SK-N-SH (cell line): ENCODE results near the gene VWC2L. TPM values are rescaled to one million over a fixed set of nuclear protein-coding genes. Genes with fewer than 3 reads are reported as not detected.
A peak's percentile ranks its signal among the peaks of the same experiment; 100 is the strongest.

ENCODE experiments used
- CTCF ChIA-PET: fragments of 300-600, 350-600 bp; formaldehyde crosslinking; extraction: SDS; loops from one replicate; lab custom pipeline; 2021; lab: Yijun Ruan, JAX
- POLR2A ChIA-PET: fragments of 350-600 bp; sonication (Branson Sonifier 250); formaldehyde crosslinking; extraction: SDS; loops from one replicate; lab custom pipeline; 2020; ENCODE audit warnings: antibody characterized with exemption, inconsistent platforms; lab: Yijun Ruan, JAX
- DNase-seq: peaks from one replicate; pipeline ENCODE4 v3.0.0; 2012
- H2AFZ ChIP-seq: fragments of 200-600 bp; sonication (generic); 2 replicates; pipeline ENCODE4 v1.8.1; 2016; ENCODE audit warnings: antibody characterized with exemption, mild to moderate bottlenecking, low read depth
- H3F3A ChIP-seq: fragments of 200-600 bp; sonication (generic); replicated peaks from 2 replicates; pipeline ENCODE3; 2016; ENCODE audit warnings: antibody characterized with exemption, mild to moderate bottlenecking; ENCODE audit not compliant: insufficient read depth
- H3K27ac ChIP-seq, 2 experiments: fragments of 200-500 bp in 1 of 2; fragments of 200-600 bp in 1 of 2; sonication (Bioruptor generic) in 1 of 2; sonication (generic), shearing (Covaris generic) in 1 of 2; 2 replicates each; pipeline versions ENCODE4 v1.5.1 to v1.6.1; 2014 to 2016; ENCODE audit warnings: low read depth in 2 of 2, inconsistent platforms in 1 of 2, low read length in 1 of 2, mild to moderate bottlenecking in 1 of 2, mixed read lengths in 1 of 2
- H3K27me3 ChIP-seq: fragments of 200-600 bp; sonication (generic), shearing (Covaris generic); 2 replicates; pipeline ENCODE4 v1.6.1; 2016; ENCODE audit warnings: mixed run types; ENCODE audit not compliant: insufficient read depth
- H3K36me3 ChIP-seq, 2 experiments: fragments of 200-500 bp in 1 of 2; fragments of 200-600 bp in 1 of 2; sonication (Bioruptor generic) in 1 of 2; sonication (generic) in 1 of 2; replicated peaks in 1 of 2; 2 replicates each; pipeline versions ENCODE3 to v1.5.1; 2014 to 2016; ENCODE audit warnings: low read length in 1 of 2, mild to moderate bottlenecking in 1 of 2; ENCODE audit not compliant: insufficient read depth in 2 of 2, control insufficient read depth in 1 of 2
- H3K4me1 ChIP-seq, 2 experiments: fragments of 200-500 bp in 1 of 2; fragments of 200-600 bp in 1 of 2; sonication (Bioruptor generic) in 1 of 2; sonication (generic), shearing (Covaris generic) in 1 of 2; 2 replicates each; pipeline versions ENCODE4 v1.5.1 to v1.6.1; 2014 to 2016; ENCODE audit warnings: low read depth in 1 of 2, low read length in 1 of 2, mixed run types in 1 of 2; ENCODE audit not compliant: insufficient read depth in 2 of 2, control insufficient read depth in 1 of 2
- H3K4me2 ChIP-seq: fragments of 200-600 bp; sonication (generic), shearing (Covaris generic); 2 replicates; pipeline ENCODE4 v1.6.1; 2017; ENCODE audit warnings: mixed run types
- H3K4me3 ChIP-seq, 2 experiments: fragments of 200-500 bp in 1 of 2; fragments of 200-600 bp in 1 of 2; sonication (Bioruptor generic) in 1 of 2; sonication (generic), shearing (Covaris generic) in 1 of 2; 2 replicates each; pipeline versions ENCODE4 v1.5.1 to v1.8.1; 2014 to 2016; ENCODE audit warnings: low read depth in 2 of 2, inconsistent platforms in 1 of 2, low read length in 1 of 2, mild to moderate bottlenecking in 1 of 2, mixed read lengths in 1 of 2, moderate library complexity in 1 of 2
- H3K79me2 ChIP-seq: fragments of 200-600 bp; sonication (generic); 2 replicates; pipeline ENCODE4 v1.8.1; 2017; ENCODE audit warnings: mild to moderate bottlenecking; ENCODE audit not compliant: insufficient read depth
- H3K9ac ChIP-seq: fragments of 200-600 bp; sonication (generic); 2 replicates; pipeline ENCODE4 v1.6.1; 2017; ENCODE audit warnings: mixed run types
- H3K9me2 ChIP-seq: fragments of 200-600 bp; sonication (generic); 2 replicates; pipeline ENCODE4 v1.6.1; 2017; ENCODE audit warnings: mixed run types
- H3K9me3 ChIP-seq: fragments of 200-600 bp; sonication (generic); 2 replicates; pipeline ENCODE4 v1.6.1; 2017; ENCODE audit warnings: mixed run types, mild to moderate bottlenecking, moderate library complexity
- H4K20me1 ChIP-seq: fragments of 200-600 bp; sonication (generic); 2 replicates; pipeline ENCODE4 v1.6.1; 2017; ENCODE audit warnings: mild to moderate bottlenecking, mixed run types; ENCODE audit not compliant: insufficient read depth
- CTCF ChIP-seq: fragments of 200-600 bp; sonication (generic); IDR thresholded peaks from 2 replicates; pipeline ENCODE4 v1.6.1; 2017; ENCODE audit warnings: antibody characterized with exemption, mild to moderate bottlenecking, moderate library complexity
- ELF1 ChIP-seq: IDR thresholded peaks from 2 replicates; pipeline ENCODE4 v1.4.0; 2012
- EP300 ChIP-seq, 2 experiments: IDR thresholded peaks; 2 replicates each; pipeline versions ENCODE4 v1.4.0 to v1.6.1; 2012; ENCODE audit warnings: borderline replicate concordance in 1 of 2, low read depth in 1 of 2, low read length in 1 of 2
- FOSL2 ChIP-seq: IDR thresholded peaks from 2 replicates; pipeline ENCODE4 v1.4.0; 2012; ENCODE audit warnings: low read depth, mild to moderate bottlenecking, moderate library complexity, borderline replicate concordance
- FOXM1 ChIP-seq: IDR thresholded peaks from 2 replicates; pipeline ENCODE4 v1.4.0; 2012; ENCODE audit warnings: low read depth, mild to moderate bottlenecking
- GATA2 ChIP-seq: sonication (generic); formaldehyde crosslinking; IDR thresholded peaks from 2 replicates; pipeline ENCODE4 v1.5.0; 2020; ENCODE audit warnings: mild to moderate bottlenecking, missing genetic modification reagents
- NFIC ChIP-seq: IDR thresholded peaks from 2 replicates; pipeline ENCODE4 v1.4.0; 2012; ENCODE audit warnings: borderline replicate concordance
- PBX3 ChIP-seq: IDR thresholded peaks from 2 replicates; pipeline ENCODE4; 2012
- POLR2AphosphoS5 ChIP-seq: IDR thresholded peaks from 2 replicates; pipeline ENCODE4 v1.6.1; 2012; ENCODE audit warnings: low read depth, low read length
- RXRA ChIP-seq: IDR thresholded peaks from 2 replicates; pipeline ENCODE4 v1.4.0; 2012; ENCODE audit warnings: low read depth, mild to moderate bottlenecking, borderline replicate concordance
- TAF1 ChIP-seq: IDR thresholded peaks from 2 replicates; pipeline ENCODE4 v1.6.1; 2012; ENCODE audit warnings: low read depth, mild to moderate bottlenecking, low read length, moderate library complexity, borderline replicate concordance
- TCF12 ChIP-seq: IDR thresholded peaks from 2 replicates; pipeline ENCODE4 v1.4.0; 2012
- USF2 ChIP-seq: fragments of 150-350 bp; IDR thresholded peaks from 2 replicates; pipeline ENCODE4 v1.6.1; 2017; ENCODE audit warnings: antibody characterized with exemption, low read length, low read depth, borderline replicate concordance
- YY1 ChIP-seq: IDR thresholded peaks from 2 replicates; pipeline ENCODE4 v1.4.0; 2012; ENCODE audit warnings: low read depth, mild to moderate bottlenecking
- WGBS: methylation state at CpG from one replicate; pipeline ENCODE4 v1.1.6; 2017; ENCODE audit warnings: low lambda C conversion rate; 5-methylcytosine and 5-hydroxymethylcytosine counted together
- polyA plus RNA-seq, 3 experiments: library from polyadenylated mRNA; depleted of rRNA; stranded (reverse); fragments of >200 nt; gene quantifications; 2 replicates each; pipeline ENCODE4 v1.2.3, GENCODE V29; 2012

VWC2L gene
- polyA plus RNA-seq, 1 of the 3 experiments (the other 2 are of a cell fraction) = not detected

- Histone ChIP-seq H3K9ac (no peak overlapping the region), H4K20me1 (no peaks in the 10 kb centered on the region), H3K4me3 (no peak overlapping the region), H2AFZ (peak overlapping the region; percentile 33; the same call in 1 of the 2 replicates), H3K4me1 (peaks cover 0 to 3% of the 10 kb centered on the region in 2 experiments; a peak in 1 of 4 replicates), H3K9me2 (no peaks in the 10 kb centered on the region), H3K9me3 (no peaks in the 10 kb centered on the region), H3K79me2 (no peaks in the 10 kb centered on the region), H3K27ac (no peak overlapping the region), H3K36me3 (no peaks in the 10 kb centered on the region), H3F3A (no peaks in the 10 kb centered on the region), H3K4me2 (no peak overlapping the region), H3K27me3 (no peaks in the 10 kb centered on the region)
- POLR2A ChIA-PET = no interaction called here
- 69% methylated on average over 7 of the region's 7 CpGs for WGBS
- CTCF ChIA-PET = no interaction called here
- no peak for TF ChIP-seq CTCF
- TF ChIP-seq ELF1 = no peak
- no peak for TF ChIP-seq TCF12
- no peak for TF ChIP-seq POLR2AphosphoS5
- DNase-seq = no peak
These were observed 34.1 kb upstream of the VWC2L start for GRCh38 chr2:214376618-214377285.

GRCh38 chr2:214377286-214377624 is 33.6 kb upstream of the VWC2L start:
- no peak overlapping the region for H3K4me3 ChIP-seq
- H2AFZ ChIP-seq = peak overlapping the region; percentile 33; the same call in 1 of the 2 replicates
- POLR2A ChIA-PET = no interaction called here
- H3K36me3 ChIP-seq = no peaks in the 10 kb centered on the region
- H3K9me3 ChIP-seq = no peaks in the 10 kb centered on the region
- H3K4me1 ChIP-seq = peaks cover 0 to 3% of the 10 kb centered on the region in 2 experiments; a peak in 1 of 4 replicates
- H3K9ac ChIP-seq = no peak overlapping the region
- no peaks in the 10 kb centered on the region for H3K27me3 ChIP-seq
- H3K4me2 ChIP-seq = no peak overlapping the region
- TF ChIP-seq USF2 = no peak
- no peak for TF ChIP-seq RXRA
- TF ChIP-seq NFIC = no peak
- no peak for TF ChIP-seq FOXM1
- TF ChIP-seq TAF1 = no peak
- no peak for TF ChIP-seq PBX3
- no peak for TF ChIP-seq FOSL2
- TF ChIP-seq GATA2 = no peak
- TF ChIP-seq YY1 = no peak
- no peak for TF ChIP-seq POLR2AphosphoS5
- no peak for TF ChIP-seq EP300 (IDR thresholded peaks at IDR 0.05; ENCODE audit: borderline replicate concordance in 1 of 2, low read depth in 1 of 2, low read length in 1 of 2)
- TF ChIP-seq, all 33 proteins: peak for 0
- H4K20me1 ChIP-seq = no peaks in the 10 kb centered on the region
- CTCF ChIA-PET = no interaction called here
- no peak overlapping the region for H3K27ac ChIP-seq
- H3F3A ChIP-seq = no peaks in the 10 kb centered on the region
- no peaks in the 10 kb centered on the region for H3K9me2 ChIP-seq
- WGBS = 76% methylated on average over 5 of the region's 5 CpGs
- no peaks in the 10 kb centered on the region for H3K79me2 ChIP-seq
- DNase-seq = no peak
